Amygdala (tissue), 56 donors: ENCODE measurements around the gene RPS8.
"Not testable (repeated sequence)": the region's sequence is repeated elsewhere in the genome, so short reads cannot be mapped to it uniquely, and the experiment has no call there.

Experiments
- DNase-seq, 56 donors: peaks; one replicate each; lab custom pipeline; 2025; lab: John Stamatoyannopoulos, UW

Gene RPS8

GRCh38 chr1:44775078-44775929 is at the start of gene RPS8:
TSS of gene RPS8 (plus strand) at chr1:44775540. CDS start at chr1:44775597, 57 bp downstream.
- DNase-seq, result peak; percentile 35 to 94 (median 84)

- peak; percentile 46 to 98 (median 82) for DNase-seq
Measured at GRCh38 chr1:44730741-44731512, 44.4 kb upstream of the RPS8 start, which contains the start of gene RNU5D-1. TSS of gene RNU5D-1 (minus strand) at chr1:44731170.

- no peak for DNase-seq
Measured at GRCh38 chr1:44733365-44733764, 42.0 kb upstream of the RPS8 start.

GRCh38 chr1:44733784-44734183 is 41.6 kb upstream of the RPS8 start:
- no peak for DNase-seq

DNA sequence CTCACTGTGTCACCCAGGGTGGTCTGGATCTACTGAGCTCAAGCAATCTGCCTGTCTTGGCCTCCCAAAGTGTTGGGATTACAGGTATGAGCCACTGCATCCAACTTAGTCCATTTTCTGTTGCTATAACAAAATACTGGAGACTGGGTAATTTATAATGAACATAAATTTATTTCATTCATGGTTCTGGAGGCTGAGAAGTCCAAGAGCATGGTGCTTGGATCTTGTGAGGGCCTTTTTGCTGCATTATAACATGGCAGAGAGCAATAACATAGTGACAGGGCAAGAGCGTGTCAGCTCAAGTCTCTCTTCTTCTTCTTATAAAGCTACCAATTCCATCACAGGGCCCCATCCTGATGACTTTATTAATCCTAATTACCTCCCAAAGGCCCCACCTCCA is 39.3 kb upstream of the RPS8 start:
- DNase-seq, result no peak

DNA sequence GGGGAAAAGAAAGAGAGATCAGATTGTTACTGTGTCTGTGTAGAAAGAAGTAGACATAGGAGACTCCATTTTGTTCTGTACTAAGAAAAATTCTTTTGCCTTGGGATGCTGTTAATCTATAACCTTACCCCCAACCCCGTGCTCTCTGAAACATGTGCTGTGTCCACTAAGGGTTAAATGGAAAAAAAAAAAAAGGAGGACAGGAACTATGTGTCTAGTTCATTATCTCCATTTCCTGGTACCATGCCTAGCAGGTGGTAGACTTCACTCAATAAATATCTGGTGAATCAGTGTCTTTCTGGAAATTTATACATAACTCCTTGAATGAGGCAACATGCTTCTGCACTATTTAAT is 36.4 kb upstream of the RPS8 start:
- not testable (repeated sequence) for DNase-seq

DNA sequence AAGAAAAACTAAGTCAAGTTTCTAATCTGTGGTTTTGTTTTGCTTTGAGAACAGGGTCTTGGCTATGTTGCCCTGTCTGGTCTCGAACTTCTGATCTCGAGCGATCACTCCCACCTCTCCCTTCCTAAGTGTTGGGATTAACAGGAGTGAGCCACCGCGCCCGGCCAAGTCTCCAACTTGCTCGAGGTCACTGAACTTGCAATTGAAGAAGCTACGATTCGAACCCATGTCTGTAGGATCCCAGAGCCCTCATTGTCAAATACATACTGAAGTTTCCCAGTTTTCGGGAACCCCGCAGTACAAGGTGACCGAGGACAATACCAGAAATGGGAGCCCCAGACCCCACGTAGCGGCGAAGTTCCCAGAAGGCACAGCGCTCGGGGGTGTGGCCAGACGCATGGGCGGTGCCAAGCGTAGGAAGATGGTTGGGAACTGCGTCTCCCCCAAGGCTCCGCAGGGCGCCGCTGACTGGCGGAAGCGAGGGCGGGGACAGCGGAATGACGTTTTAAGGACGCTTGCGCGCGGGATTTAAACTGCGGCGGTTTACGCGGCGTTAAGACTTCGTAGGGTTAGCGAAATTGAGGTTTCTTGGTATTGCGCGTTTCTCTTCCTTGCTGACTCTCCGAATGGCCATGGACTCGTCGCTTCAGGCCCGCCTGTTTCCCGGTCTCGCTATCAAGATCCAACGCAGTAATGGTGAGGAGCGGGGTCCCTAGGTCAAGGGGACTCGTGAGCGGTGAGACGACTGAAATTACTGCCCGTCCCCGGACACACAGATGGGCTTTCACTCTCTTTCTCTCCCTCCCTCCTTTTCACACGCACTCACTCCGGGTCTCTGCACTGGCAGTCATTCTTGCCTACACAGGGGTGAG is 35.8 kb upstream of the RPS8 start, which contains the start of gene KIF2C:
TSS of gene KIF2C (plus strand) at position 531 of the 872 bp plus-strand sequence. CDS start at position 627, 96 bp downstream.
- DNase-seq, result peak; percentile 51 to 97 (median 91)

DNA sequence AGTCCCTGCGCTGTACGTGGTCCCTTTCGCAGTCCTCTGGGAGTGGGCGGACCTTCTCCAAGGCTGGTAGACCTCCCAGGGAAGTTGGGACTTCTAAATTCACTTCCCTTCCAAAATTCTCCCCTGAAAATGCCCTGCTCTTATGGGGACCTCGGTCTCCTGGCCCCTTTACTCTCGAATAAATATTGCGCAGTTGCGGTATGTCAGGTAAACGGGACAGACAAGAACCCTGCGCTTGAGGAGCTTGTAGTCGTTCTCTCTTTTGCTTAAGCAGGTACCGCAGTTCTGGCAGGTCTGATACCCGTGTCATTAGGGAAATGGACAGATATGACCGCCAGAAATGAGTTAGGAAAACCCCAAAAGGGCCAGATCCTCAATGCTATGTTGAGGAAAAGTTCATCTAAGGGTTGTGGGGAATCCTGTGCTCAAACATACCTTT is 35.1 kb upstream of the RPS8 start:
- DNase-seq, result no peak

DNA sequence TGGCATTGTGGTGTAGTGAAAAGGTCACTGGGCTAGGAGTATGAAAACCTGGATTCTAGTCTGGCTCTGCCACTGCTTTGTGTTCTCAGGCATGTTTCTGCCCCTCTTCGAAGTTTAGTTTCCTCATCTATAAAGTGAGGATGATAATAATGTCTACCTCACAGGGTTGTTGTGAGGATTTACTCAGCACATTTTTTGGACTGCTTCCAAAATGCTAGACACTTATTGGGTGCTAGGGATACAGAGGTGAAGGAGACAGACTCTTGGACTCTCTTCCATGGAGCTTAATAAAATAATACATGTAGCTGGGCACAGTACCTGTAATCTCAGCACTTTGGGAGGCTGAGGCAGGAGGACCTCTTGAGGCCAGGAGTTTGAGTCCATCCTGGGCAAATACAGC is 32.1 kb upstream of the RPS8 start:
- no peak for DNase-seq

- DNase-seq, result no peak
Measured at GRCh38 chr1:44747878-44748277, 27.5 kb upstream of the RPS8 start.

GRCh38 chr1:44757420-44757819 is 17.9 kb upstream of the RPS8 start:
- no peak for DNase-seq

- DNase-seq, result no peak
Measured at GRCh38 chr1:44759077-44759476, 16.3 kb upstream of the RPS8 start.

GRCh38 chr1:44760876-44761275 is 14.5 kb upstream of the RPS8 start:
- DNase-seq, result no peak

- not testable (repeated sequence) for DNase-seq
Measured at GRCh38 chr1:44766421-44766820, 8.9 kb upstream of the RPS8 start.

GRCh38 chr1:44775930-44776729 is 790 bp downstream of the RPS8 start:
- DNase-seq, result peak in 15 of 56 donors; percentile 14 to 59 (median 46)

DNA sequence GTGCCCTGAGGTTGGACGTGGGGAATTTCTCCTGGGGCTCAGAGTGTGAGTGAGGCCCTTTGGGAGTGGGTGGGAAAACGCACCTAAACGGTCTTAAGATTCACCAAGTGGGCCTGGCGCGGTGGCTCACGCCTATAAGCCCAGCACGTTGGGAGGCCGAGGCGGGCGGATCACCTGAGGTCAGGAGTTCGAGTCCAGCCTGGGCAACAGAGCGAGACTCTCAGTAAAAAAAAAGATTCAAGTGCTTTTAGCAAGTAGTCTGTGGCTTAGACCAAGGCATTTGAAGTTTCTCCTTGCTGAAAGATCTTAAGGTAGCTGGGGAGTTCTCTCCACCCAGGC is 1.4 kb downstream of the RPS8 start:
- DNase-seq, result no peak

DNA sequence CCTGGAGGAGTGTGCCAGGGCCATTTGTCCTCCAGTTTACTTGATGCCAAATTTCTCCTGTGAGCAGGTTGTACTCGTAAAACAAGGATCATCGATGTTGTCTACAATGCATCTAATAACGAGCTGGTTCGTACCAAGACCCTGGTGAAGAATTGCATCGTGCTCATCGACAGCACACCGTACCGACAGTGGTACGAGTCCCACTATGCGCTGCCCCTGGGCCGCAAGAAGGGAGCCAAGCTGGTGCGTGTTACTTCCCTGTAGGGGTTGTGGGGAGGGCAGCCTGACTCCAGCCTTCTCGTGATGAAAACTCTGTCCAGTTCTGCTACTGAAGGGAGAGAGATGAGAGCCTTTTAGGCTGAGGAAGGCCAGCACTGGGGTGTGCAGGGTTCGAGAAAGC is 2.2 kb downstream of the RPS8 start:
- DNase-seq, result no peak

DNA sequence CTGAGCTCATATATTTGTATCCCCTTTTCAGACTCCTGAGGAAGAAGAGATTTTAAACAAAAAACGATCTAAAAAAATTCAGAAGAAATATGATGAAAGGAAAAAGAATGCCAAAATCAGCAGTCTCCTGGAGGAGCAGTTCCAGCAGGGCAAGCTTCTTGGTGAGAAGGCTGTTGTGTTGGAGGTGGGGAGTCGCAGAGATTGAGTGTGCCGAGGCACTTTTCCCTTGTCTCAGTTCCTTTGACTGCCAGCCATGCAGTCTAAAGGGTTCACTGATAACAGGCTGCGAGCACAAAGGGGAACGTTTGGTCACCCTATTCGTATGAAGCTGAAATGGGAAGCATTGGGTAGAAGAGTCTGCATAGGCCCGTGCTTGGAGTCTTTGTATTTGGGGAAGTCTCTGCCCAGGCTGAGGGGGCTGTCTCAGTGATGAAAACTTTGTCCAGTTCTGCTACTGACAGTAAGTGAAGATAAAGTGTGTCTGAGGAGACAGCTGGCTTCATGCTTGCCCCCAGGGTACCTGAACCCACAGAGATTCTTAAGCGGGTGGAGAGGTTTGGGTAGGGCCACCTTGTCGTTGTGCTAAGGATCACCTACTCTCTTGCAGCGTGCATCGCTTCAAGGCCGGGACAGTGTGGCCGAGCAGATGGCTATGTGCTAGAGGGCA is 2.8 kb downstream of the RPS8 start:
- no peak for DNase-seq
